NOMO-1 treated with dmso at 0.1 percent for 144 hours (cell line): ENCODE results near the gene MYOCD.
A peak's percentile ranks its signal among the peaks of the same experiment; 100 is the strongest.
"Not testable (repeated sequence)": the region's sequence is repeated elsewhere in the genome, so short reads cannot be mapped to it uniquely, and the experiment has no call there.

ENCODE experiments used
- DNase-seq: peaks from one replicate; lab custom pipeline; 2025; ENCODE audit not compliant: unreplicated experiment; lab: John Stamatoyannopoulos, UW

The MYOCD gene

GRCh38 chr17:12665263-12666210 is at the start of gene MYOCD:
Gene MYOCD, plus strand, starts transcription at chr17:12665890. Its CDS starts 299 bp downstream, at chr17:12666189.
- DNase-seq = no peak

DNA sequence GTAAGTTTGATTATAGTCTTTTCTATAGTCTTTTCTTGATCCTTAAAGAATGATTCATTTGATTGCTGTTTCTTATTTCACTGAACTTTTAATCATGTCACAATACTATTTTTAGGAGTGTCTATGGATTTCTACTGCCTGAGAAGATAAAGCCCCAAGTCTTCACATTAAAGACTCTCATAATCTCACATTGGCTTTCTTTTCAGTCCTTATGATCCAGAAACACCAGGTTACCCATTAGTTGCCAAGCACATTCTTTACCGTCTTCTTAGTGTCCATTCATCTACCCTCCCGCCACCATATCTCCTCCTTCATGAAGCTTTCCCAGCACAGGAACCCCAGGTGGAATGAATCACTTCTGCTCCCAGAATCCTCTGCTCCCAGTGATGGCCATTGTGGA is 49.5 kb upstream of the MYOCD start:
- DNase-seq = no peak

DNA sequence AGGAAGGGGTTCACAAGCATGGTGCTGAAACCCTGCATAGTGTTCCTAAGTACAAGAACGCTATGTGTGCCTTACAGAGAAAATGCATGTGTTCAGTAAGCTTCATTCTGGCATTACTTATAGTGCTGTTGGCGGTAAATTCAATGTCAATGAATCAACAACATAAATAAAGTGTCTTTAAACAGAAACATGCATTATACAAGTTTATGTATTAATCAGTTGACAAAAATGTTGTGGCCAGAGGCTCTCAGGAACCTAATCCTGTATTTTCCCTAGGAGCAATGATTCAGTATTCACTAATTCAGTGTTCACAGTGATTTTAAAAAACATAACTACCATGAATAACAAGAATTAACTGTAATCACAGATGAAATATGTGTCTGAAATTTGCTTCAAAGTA is 47.1 kb upstream of the MYOCD start:
- DNase-seq = no peak

DNA sequence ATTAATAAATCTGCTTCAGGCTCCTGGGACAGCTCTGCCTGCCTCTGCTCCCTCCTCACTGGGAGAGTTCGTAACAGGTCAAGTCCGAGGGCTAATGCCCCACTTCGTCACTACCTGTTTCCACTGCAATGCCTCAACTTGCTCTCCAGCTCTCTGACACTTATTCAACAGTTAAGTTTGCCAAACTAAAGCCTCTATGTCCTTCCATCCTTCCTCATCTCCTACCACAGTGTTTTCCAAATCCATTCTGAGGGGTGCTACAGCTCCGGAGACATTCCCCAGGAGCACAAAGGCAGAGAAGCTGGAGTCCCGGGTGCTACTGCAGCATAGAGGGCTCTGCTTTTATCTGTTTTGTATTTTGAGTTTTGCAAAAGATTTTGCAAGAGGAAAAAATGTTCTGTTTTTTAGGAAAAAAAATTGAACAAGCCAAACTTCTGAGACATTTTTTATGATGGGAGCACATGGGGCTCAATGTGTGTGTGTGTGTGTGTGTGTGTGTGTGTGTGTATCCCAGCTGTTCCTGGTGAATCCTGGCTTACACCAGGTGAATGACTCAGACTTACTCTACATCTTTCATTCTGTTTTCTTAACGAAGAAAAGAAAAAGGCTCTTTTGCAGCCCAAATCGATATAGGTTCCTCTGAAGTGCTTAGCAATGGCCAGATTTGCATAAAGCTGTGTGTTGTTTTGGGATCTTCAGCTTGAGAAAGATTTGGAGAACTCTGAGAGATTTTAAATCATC is 46.1 kb upstream of the MYOCD start:
- no peak for DNase-seq

- no peak for DNase-seq
Measured at GRCh38 chr17:12620200-12620720, 45.4 kb upstream of the MYOCD start.

DNA sequence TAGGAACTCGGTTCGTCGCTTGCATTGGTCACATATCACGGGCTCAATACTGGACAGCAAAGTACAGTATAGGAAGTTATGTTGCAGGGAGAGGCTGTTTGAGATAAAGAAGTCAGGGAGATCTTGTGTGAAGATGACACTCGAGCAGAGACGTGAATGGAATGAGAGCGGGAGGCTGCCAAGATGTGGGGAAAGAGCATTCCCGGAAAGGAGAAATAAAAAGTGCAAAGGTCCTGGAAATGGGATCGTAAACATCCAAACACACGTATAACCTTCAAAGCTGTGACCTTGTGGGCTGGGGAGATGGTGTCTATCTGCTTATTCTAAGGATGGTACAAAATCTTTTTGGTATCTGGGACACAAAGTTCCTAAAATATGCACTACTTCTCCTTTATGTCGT is 43.0 kb upstream of the MYOCD start:
- DNase-seq = no peak

- no peak for DNase-seq
Measured at GRCh38 chr17:12623220-12623848, 42.4 kb upstream of the MYOCD start.

DNA sequence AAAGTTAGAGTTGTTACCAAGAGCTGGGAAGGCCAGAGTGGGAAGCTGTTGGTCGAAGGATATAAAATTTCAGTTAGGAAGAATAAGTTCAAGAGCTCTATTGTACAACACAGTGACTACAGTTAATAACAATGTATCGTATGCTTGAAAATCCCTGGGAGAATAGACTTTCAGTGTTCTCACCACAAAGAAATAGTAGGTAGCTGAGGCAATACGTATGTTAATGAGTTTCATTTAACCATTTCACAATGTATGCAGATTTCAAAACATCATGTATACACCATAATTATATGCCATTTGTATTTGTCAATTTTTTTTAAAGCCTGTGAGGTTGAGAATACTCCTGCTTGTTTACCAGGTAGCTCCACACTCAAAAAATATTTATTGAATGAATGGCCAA is 41.5 kb upstream of the MYOCD start:
- DNase-seq = no peak

DNA sequence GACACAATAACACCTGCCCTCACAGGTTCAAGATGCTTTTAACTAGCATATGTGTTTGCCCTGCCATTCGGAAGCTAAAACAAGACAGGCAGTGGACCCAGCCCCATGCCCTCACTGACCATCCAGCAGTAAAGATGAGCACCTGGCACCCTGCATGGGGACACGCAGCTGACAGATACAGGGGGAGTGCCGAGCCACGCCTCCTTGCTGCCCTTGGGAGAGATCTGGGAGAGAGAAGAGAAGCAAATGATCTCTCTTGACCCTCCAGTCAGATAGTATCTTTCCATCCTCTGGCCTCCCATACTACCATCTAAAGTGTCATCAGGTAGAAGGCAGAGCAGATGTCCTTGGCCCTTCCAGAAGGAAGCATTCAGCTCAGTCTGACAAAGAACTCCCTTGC is 40.6 kb upstream of the MYOCD start:
- no peak for DNase-seq

DNA sequence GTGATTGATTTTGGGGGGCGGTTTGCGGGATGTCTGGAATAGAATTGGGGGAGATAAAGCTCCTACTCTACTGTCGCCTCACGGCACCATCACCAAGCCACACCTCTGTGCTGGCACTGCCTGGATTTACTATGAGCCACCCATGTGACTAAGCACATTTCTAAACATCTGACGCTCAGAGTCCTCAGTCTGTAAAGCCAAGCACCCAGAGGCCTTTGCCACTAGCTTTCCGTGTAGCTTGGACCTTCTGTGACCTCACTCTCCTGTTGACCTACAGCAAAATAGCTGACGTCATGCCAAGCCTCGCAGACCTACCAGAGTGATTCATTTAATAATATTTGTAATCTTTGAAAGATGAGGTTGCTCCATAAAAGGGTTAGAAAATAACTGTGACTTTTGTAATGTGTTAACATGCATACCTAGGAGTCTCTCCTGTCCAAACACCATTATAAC is 38.5 kb upstream of the MYOCD start:
- DNase-seq = no peak

GRCh38 chr17:12627781-12628451 is 37.8 kb upstream of the MYOCD start:
- DNase-seq = no peak

DNA sequence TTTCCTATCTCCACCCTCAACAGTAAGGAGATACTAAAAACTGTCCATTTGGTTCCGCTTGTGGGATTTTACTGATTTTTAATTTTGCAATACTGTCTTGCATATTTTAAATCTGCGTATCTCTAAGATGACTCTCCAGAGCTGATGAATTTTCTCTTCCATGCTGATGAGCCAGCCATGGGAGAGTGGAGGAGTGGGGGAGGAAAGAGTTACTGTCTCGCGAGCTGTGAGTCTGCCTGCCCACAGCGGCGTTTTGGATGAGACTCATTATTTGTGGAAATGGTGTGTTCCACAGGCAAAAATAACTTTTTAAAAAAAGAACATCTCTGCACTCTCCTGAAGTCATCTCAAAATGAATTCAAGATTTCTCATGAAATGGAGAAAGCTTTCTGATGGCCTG is 34.6 kb upstream of the MYOCD start:
- no peak for DNase-seq

DNA sequence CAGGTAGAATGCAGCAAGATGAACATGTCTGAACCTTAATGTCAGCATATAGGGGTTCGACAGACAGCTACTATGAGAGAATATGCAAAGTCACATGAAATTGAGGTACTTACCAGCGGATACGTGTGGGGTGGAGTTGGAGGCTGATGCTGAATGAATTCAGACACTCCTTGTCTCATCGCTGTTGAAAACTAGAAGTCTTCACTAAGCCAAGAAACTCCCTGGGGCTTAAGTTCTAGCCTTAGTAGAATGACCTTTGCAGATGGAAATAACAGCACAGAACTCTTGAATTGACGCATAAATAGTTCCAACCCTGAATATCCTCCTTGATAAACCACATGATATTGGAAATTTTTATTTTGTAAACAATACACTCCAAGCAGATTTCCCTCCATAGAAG is 32.9 kb upstream of the MYOCD start:
- no peak for DNase-seq

DNA sequence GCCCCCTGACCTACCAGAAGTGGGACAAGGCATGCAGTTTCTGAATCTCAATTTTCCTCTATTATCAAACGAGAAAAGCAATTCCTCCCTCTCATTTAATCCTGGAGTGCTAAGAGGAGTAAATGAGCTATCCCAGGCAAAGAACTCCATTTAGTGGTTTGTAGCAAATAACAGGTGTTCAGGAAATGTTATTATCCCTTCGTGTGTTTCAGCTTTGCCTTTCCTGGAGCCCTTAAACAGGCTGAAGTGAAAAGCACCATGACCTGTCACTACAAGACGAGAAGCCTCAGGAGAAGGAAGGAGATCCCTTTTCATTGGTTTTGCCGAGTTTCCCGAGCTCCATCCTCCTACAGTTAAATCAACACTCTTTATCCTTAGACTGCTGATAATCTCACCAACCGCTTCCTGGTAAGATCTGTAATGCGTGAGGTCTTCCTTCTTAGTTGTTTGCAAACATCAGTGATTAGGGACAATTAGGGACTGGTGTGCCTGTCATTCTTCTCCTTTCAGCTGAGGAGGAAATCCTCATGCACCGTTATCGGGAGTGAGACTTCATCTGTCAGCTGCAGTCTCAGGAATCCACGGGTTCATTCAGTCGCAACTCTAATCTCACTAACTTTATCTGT is 30.8 kb upstream of the MYOCD start:
- no peak for DNase-seq

DNA sequence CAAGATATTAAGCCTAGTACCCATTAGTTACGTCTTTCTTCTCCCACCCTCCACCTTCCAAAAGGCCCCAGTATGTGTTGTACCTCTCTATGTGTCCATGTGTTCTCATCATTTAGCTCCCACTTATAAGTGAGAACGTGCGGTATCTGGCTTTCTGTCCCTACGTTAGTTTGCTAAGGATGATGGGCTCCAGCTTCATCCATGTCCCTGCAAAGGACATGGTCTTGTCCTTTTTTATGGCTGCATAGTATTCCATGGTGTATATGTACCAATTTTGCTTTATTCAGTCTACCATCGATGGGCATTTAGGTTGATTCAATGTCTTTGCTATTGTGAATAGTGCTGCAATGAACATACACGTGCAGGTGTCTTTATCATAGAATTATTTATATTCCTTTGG is 29.7 kb upstream of the MYOCD start:
- DNase-seq = not testable (repeated sequence)

DNA sequence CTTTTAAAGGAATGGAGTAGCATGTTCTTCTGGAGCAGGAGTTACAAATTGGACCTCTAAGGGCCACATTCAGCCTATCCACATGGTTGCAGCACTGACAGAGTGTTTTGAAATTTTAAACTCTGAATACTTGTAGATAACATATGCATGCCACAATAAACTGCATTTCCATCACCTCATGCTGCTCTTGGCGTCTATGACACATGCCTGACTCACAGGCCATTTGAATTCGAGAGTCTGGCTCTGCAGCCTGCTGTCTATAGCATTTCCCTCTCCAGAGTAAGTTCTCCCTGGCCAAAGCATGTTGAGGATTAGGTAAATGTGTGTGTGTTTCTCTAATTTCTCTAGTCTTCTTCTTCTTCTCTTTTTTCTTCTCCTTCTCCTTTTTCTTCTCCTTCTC is 28.7 kb upstream of the MYOCD start:
- DNase-seq = peak; percentile 7

DNA sequence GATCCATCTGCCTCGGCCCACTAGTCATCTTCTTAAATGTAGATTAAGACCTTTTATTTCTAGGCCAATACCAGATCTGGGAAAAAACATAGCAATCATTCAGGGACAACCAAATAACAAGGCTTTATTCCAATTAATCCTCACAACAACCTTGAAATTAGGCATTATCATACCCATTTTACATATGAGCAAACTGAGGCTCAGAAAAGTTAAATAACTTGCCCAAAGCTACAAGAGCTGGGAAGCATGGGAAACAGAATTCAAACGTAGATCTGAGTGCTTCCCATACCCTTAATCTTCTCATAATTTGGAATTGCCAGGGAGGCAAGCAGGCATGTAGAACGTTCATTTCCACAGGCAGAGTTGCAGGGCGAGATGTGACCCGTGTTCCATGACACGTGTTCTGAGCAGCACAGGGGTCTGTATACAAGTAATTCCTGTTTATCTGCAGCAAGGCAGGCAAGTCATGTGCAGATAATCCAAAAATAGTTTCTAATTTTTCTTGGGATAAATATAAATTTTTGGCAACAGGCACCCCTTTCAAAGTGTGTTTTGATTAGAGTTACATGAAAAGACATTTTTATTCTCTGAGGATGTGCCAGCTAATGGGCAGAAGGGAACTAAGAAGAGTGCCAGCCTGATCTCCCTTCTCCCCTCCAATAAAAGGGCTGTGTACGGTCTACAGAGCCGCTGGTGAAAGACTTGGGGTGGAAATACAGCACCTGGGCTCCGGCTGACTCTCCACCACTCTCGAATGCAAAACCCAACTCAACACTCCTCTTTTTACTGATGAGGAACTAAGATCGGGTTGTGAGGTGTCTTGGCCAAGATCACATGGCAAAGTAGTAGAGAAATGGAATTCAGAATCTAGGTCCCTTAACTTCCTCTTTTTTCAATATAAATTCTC is 27.7 kb upstream of the MYOCD start:
- DNase-seq = peak; percentile 84

GRCh38 chr17:12640364-12640763 is 25.3 kb upstream of the MYOCD start:
- no peak for DNase-seq

DNA sequence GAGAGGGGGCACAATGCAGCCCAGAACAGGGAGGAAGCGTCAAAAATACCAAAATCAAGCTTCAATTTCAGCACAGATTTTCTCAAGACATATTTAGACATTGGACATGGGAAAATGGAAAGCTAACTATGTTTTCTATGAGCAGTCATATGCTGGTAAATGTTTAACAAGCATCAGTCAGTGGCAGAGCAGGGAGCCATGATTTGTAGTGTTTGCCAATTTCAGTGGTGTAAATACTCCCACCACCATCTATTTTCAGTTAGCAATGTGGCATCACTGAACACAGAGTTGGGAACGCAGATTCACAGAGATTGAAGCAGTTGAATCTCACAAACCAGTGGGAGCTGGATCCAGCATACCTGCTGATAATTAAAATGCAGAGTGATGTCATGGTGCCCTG is 24.6 kb upstream of the MYOCD start:
- no peak for DNase-seq
